Stomach (tissue), 9 donors: Measurements from ENCODE around the gene TTC33. TPM values are rescaled to one million over a fixed set of nuclear protein-coding genes. Genes with fewer than 3 reads are reported as not detected.

Source experiments
- DNase-seq, 2 donors: peaks; one replicate each; pipeline versions ENCODE4 v3.0.0 to v3.0.0-alpha.2; 2013 to 2019
- H3K27ac ChIP-seq, 5 donors: fragments of 200-600 bp in 4 of 5; sonication (generic) in 4 of 5; one replicate each; pipeline ENCODE4 v1.5.1; 2013 to 2019; ENCODE audit warnings: mild to moderate bottlenecking in 1 of 5, moderate library complexity in 1 of 5
- H3K27me3 ChIP-seq, 3 donors: fragments of 200-600 bp; sonication (generic); one replicate each; pipeline ENCODE4 v1.5.1; 2017 to 2019; ENCODE audit warnings: mixed run types in 1 of 3
- H3K36me3 ChIP-seq, 4 donors: fragments of 200-600 bp; sonication (generic); 1 replicate in 3 of 4; 2 replicates in 1 of 4; pipeline ENCODE4 v1.5.1; 2016 to 2019
- H3K4me1 ChIP-seq, 4 donors: fragments of 200-600 bp; sonication (generic); one replicate each; pipeline ENCODE4 v1.5.1; 2016 to 2019
- H3K4me3 ChIP-seq, 4 donors: fragments of 200-600 bp; sonication (generic) in 3 of 4; one replicate each; pipeline ENCODE4 v1.5.1; 2016 to 2019; ENCODE audit warnings: mild to moderate bottlenecking in 1 of 4
- H3K9me3 ChIP-seq, 4 donors: fragments of 200-600 bp; sonication (generic); one replicate each; pipeline ENCODE4 v1.5.1; 2016 to 2019
- CTCF ChIP-seq, 7 experiments: fragments of 450-650 bp in 4 of 7; fragments of 200-600 bp in 3 of 7; sonication (generic) in 3 of 7; IDR thresholded peaks; one replicate each; pipeline ENCODE4 v1.5.1; 2016 to 2019; ENCODE audit warnings: antibody characterized with exemption in 7 of 7, control low read depth in 2 of 7, mild to moderate bottlenecking in 1 of 7
- EP300 ChIP-seq: sonication (generic); formaldehyde crosslinking; IDR thresholded peaks from one replicate; pipeline ENCODE4 v1.6.1; 2017; ENCODE audit warnings: antibody characterized with exemption
- POLR2A ChIP-seq, 4 donors: fragments of 450-650 bp; IDR thresholded peaks; one replicate each; pipeline ENCODE4 v1.6.1; 2016; ENCODE audit warnings: antibody characterized with exemption in 4 of 4, control low read depth in 2 of 4, mild to moderate bottlenecking in 1 of 4, moderate library complexity in 1 of 4
- POLR2AphosphoS5 ChIP-seq, 3 donors: sonication (generic); formaldehyde crosslinking; IDR thresholded peaks; one replicate each; pipeline ENCODE4 v1.6.1; 2016; ENCODE audit warnings: antibody characterized with exemption in 3 of 3
- WGBS, 5 donors: extraction: QIAGEN DNeasy Blood & Tissue Kit in 3 of 5; methylation state at CpG; one replicate each; pipeline versions ENCODE4 v1.1.5 to v1.1.7; 2013 to 2018; 5-methylcytosine and 5-hydroxymethylcytosine counted together
- intact Hi-C: fragments of 100-400 bp; cut with DNase I; formaldehyde crosslinking; loops from one replicate; pipeline ENCODE4 v1.15.1; 2023; ENCODE audit warnings: low total_unique reads
- polyA plus RNA-seq, 3 donors: library from polyadenylated mRNA; stranded (reverse); fragments of 200-250 nt; gene quantifications; one replicate each; pipeline ENCODE4 v1.2.3, GENCODE V29; 2013
- total RNA-seq, 5 donors: library from RNA; depleted of rRNA; stranded (reverse); fragments of >200 nt; gene quantifications; one replicate each; pipeline versions ENCODE4 v1.1.0 to v1.2.3, GENCODE V29; 2014 to 2016
- donor health status: healthy with polysubstance abuse.
- donor health status: Bipolar disorder and iron deficiency.
- donor health status: healthy.

Gene TTC33
- total and polyA plus RNA-seq, 8 donors: 0.29 to 41.5 (median 7.3) TPM

DNA sequence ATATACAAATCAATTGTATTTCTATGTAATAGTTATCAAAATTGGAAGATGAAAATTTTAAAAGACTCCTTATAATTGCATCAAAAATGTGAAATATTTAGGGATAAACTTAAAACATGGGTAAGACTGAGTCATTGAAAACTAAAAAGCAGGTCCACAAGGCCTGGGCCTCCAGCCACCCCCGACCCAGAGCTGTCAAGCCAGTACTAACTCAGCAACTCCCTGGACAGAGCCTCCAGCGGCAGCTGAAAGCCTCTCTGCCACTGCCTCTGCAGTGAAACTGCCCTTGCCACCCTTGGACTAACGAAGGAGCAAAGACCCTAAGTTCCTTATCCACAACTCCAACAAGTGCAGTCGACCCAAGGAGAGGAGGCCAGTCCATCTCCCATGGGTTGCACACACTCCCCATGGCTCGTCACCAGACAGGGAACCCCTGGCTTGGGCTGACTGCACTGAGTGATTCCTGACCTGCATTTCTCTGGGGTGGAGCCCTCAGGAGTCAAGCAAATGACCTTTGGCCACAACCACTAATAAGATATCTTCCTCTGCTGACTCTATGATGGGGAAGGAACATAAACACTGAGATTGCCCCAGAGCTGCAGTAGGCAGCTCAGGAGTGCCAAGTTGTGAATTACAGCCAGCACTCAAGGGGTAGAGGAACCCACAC, 55.5 kb downstream of the TTC33 start:
- 73 to 97% (median 93%) methylated on average over 3 to 5 of the region's 5 CpGs for WGBS, 5 donors
- no peaks in the 10 kb centered on the region for H3K27me3 ChIP-seq
- intact Hi-C loops: no loop called here
- H3K4me1 ChIP-seq: no peaks in the 10 kb centered on the region
- peaks cover 0 to 23% (median 9%) of the 10 kb centered on the region in 4 donors for H3K36me3 ChIP-seq
- DNase-seq: no peak
- no peak overlapping the region for H3K4me3 ChIP-seq
- H3K9me3 ChIP-seq: peaks cover 0 to 24% (median 12%) of the 10 kb centered on the region in 4 donors
- TF ChIP-seq CTCF (IDR thresholded peaks at IDR 0.05) (no peak), POLR2A (IDR thresholded peaks at IDR 0.05) (no peak), POLR2AphosphoS5 (IDR thresholded peaks at IDR 0.05) (no peak), EP300 (no peak)
- H3K27ac ChIP-seq: no peak overlapping the region

- Histone ChIP-seq H3K4me3 (no peak overlapping the region), H3K27ac (no peak overlapping the region), H3K9me3 (no peaks in the 10 kb centered on the region), H3K27me3 (no peaks in the 10 kb centered on the region), H3K4me1 (peaks cover 0 to 12% (median 5%) of the 10 kb centered on the region in 4 donors), H3K36me3 (peaks cover 19 to 54% (median 28%) of the 10 kb centered on the region in 4 donors)
- intact Hi-C loops: no loop called here
- no peak for TF ChIP-seq EP300
- no peak for TF ChIP-seq POLR2A (IDR thresholded peaks at IDR 0.05)
- TF ChIP-seq CTCF (IDR thresholded peaks at IDR 0.05): no peak
- TF ChIP-seq POLR2AphosphoS5 (IDR thresholded peaks at IDR 0.05): no peak
- no peak for DNase-seq
Measured at GRCh38 chr5:40694433-40694832, 61.3 kb downstream of the TTC33 start.

DNA sequence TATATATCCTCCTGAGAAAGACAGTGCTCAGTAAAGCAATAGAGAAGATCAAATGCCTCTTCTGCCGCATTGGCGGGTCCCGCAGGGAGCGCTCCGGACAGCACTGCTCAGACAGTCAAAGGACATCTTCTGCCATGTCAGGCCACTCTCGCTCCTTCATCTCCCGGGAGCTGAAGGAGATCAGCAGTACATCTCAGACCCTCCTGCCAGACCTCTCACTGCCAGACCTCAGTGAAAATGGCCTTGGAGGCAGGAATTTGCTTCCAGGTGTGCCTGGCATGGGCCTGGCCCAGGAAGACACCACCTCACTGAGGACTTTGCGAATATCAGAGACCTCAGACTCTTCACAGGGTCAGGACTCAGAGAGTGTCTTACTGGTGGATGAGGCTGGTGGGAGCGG, 63.9 kb downstream of the TTC33 start:
- no peak overlapping the region for H3K27ac ChIP-seq
- no peak for TF ChIP-seq POLR2A (IDR thresholded peaks at IDR 0.05)
- TF ChIP-seq EP300: no peak
- no peak for TF ChIP-seq POLR2AphosphoS5 (IDR thresholded peaks at IDR 0.05)
- no peak for TF ChIP-seq CTCF (IDR thresholded peaks at IDR 0.05)
- H3K27me3 ChIP-seq: no peaks in the 10 kb centered on the region
- H3K36me3 ChIP-seq: peaks cover 19 to 53% (median 26%) of the 10 kb centered on the region in 4 donors
- DNase-seq: no peak
- peaks cover 6 to 37% (median 22%) of the 10 kb centered on the region in 4 donors for H3K4me1 ChIP-seq
- H3K9me3 ChIP-seq: no peaks in the 10 kb centered on the region
- WGBS, 5 donors: 93 to 97% (median 95%) methylated on average over 8 to 9 of the region's 9 CpGs
- intact Hi-C loops: no loop called here
- no peak overlapping the region for H3K4me3 ChIP-seq

- H3K36me3 ChIP-seq: peaks cover 19 to 46% (median 26%) of the 10 kb centered on the region in 4 donors
- H3K27me3 ChIP-seq: no peaks in the 10 kb centered on the region
- peaks cover 9 to 54% (median 34%) of the 10 kb centered on the region in 4 donors for H3K4me1 ChIP-seq
- TF ChIP-seq EP300 (no peak), POLR2AphosphoS5 (IDR thresholded peaks at IDR 0.05) (no peak)
- H3K27ac ChIP-seq: no peak overlapping the region
- no peak overlapping the region for H3K4me3 ChIP-seq
- intact Hi-C loops: no loop called here
- WGBS, 5 donors: 52 to 58% (median 55%) methylated on average over 3 of the region's 3 CpGs
- no peak for DNase-seq
- no peaks in the 10 kb centered on the region for H3K9me3 ChIP-seq
Measured at GRCh38 chr5:40690267-40690666, 65.5 kb downstream of the TTC33 start.

DNA sequence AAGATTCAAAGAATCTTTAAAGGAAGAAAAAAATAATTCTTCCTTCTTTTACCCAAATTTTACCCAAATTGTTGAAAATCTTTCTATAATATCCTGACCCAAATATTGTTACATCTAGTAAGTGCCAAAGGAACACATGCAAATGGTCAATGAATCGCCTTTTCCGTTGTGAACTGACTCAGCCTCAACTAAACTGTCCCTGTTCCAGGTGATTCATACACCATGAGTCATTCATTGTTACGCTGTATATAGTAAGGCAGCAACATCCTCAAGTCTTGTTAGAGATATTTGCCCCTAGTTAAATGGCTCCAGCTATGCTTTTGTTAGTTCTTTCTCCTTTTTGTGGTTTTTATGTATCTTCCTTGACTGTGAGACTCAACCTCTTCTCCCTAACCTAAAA, 66.3 kb downstream of the TTC33 start:
- DNase-seq: peak in 1 of 2 donors; percentile 65
- H3K4me3 ChIP-seq: no peak overlapping the region
- peak overlapping the region in 4 of 5 donors; percentile 24 to 95 (median 50) for H3K27ac ChIP-seq
- no peaks in the 10 kb centered on the region for H3K27me3 ChIP-seq
- intact Hi-C loops: no loop called here
- peaks cover 19 to 39% (median 25%) of the 10 kb centered on the region in 4 donors for H3K36me3 ChIP-seq
- TF ChIP-seq CTCF (IDR thresholded peaks at IDR 0.05): no peak
- TF ChIP-seq POLR2AphosphoS5 (IDR thresholded peaks at IDR 0.05): peak in 2 of 3 donors; percentile 58 to 86
- 11 to 19% (median 18%) methylated on average over 3 of the region's 3 CpGs for WGBS, 5 donors
- peaks cover 9 to 62% (median 39%) of the 10 kb centered on the region in 4 donors for H3K4me1 ChIP-seq
- no peaks in the 10 kb centered on the region for H3K9me3 ChIP-seq
